Measurements from ENCODE around the gene LRRC75A.

Gene LRRC75A

GRCh38 chr17:16479264-16479663 is 12.7 kb downstream of the LRRC75A start:
- Histone ChIP-seq H3K9ac (ENCODE audit: low read depth, low read length) (no peak overlapping the region), H3K9me3 (ENCODE audit: insufficient read depth, low read depth, low read length) (no peaks in the 10 kb centered on the region), H3K4me1 (ENCODE audit: insufficient read depth, low read length) (peaks cover 5% of the 10 kb centered on the region), H3K4me3 (ENCODE audit: low read length) (no peak overlapping the region), H3K27ac (ENCODE audit: low read depth, low read length) (no peak overlapping the region), H3K36me3 (ENCODE audit: insufficient read depth, low read length) (no peaks in the 10 kb centered on the region), H3K27me3 (ENCODE audit: insufficient read depth, low read length) (no peaks in the 10 kb centered on the region)
- 93% methylated on average over 2 of the region's 2 CpGs for WGBS

GRCh38 chr17:16478649-16479048 is 13.3 kb downstream of the LRRC75A start:
- Histone ChIP-seq H3K9ac (ENCODE audit: low read depth, low read length) (no peak overlapping the region), H3K4me3 (ENCODE audit: low read length) (no peak overlapping the region), H3K9me3 (ENCODE audit: insufficient read depth, low read depth, low read length) (no peaks in the 10 kb centered on the region), H3K27ac (ENCODE audit: low read depth, low read length) (no peak overlapping the region), H3K4me1 (ENCODE audit: insufficient read depth, low read length) (peaks cover 5% of the 10 kb centered on the region; the same call in 1 of the 2 replicates), H3K27me3 (ENCODE audit: insufficient read depth, low read length) (no peaks in the 10 kb centered on the region), H3K36me3 (ENCODE audit: insufficient read depth, low read length) (no peaks in the 10 kb centered on the region)
- WGBS: 93% methylated on average over 6 of the region's 6 CpGs

- H3K36me3 ChIP-seq (ENCODE audit: insufficient read depth, low read length): no peaks in the 10 kb centered on the region
- H3K4me3 ChIP-seq (ENCODE audit: low read length): no peak overlapping the region
- peak overlapping the region; percentile 59; the same call in 1 of the 2 replicates for H3K27ac ChIP-seq (ENCODE audit: low read depth, low read length)
- no peaks in the 10 kb centered on the region for H3K9me3 ChIP-seq (ENCODE audit: insufficient read depth, low read depth, low read length)
- H3K27me3 ChIP-seq (ENCODE audit: insufficient read depth, low read length): no peaks in the 10 kb centered on the region
- H3K4me1 ChIP-seq (ENCODE audit: insufficient read depth, low read length): peaks cover 4% of the 10 kb centered on the region; the same call in 1 of the 2 replicates
- no peak overlapping the region for H3K9ac ChIP-seq (ENCODE audit: low read depth, low read length)
- 65% methylated on average over 8 of the region's 8 CpGs for WGBS
These were observed 14.3 kb downstream of the LRRC75A start for GRCh38 chr17:16477666-16478065.

GRCh38 chr17:16477255-16477654 is 14.7 kb downstream of the LRRC75A start:
- Histone ChIP-seq H3K9ac (ENCODE audit: low read depth, low read length) (no peak overlapping the region), H3K4me1 (ENCODE audit: insufficient read depth, low read length) (peaks cover 8% of the 10 kb centered on the region; the same call in 1 of the 2 replicates), H3K27me3 (ENCODE audit: insufficient read depth, low read length) (no peaks in the 10 kb centered on the region), H3K36me3 (ENCODE audit: insufficient read depth, low read length) (no peaks in the 10 kb centered on the region), H3K9me3 (ENCODE audit: insufficient read depth, low read depth, low read length) (no peaks in the 10 kb centered on the region), H3K4me3 (ENCODE audit: low read length) (no peak overlapping the region), H3K27ac (ENCODE audit: low read depth, low read length) (peak overlapping the region; percentile 59; the same call in 1 of the 2 replicates)
- WGBS: 61% methylated on average over 5 of the region's 5 CpGs

- H3K27me3 ChIP-seq (ENCODE audit: insufficient read depth, low read length): no peaks in the 10 kb centered on the region
- no peak overlapping the region for H3K4me3 ChIP-seq (ENCODE audit: low read length)
- no peaks in the 10 kb centered on the region for H3K9me3 ChIP-seq (ENCODE audit: insufficient read depth, low read depth, low read length)
- H3K36me3 ChIP-seq (ENCODE audit: insufficient read depth, low read length): no peaks in the 10 kb centered on the region
- H3K4me1 ChIP-seq (ENCODE audit: insufficient read depth, low read length): peaks cover 10% of the 10 kb centered on the region
- WGBS: 90% methylated on average over 4 of the region's 4 CpGs
- H3K9ac ChIP-seq (ENCODE audit: low read depth, low read length): no peak overlapping the region
- H3K27ac ChIP-seq (ENCODE audit: low read depth, low read length): no peak overlapping the region
These were observed 16.8 kb downstream of the LRRC75A start for GRCh38 chr17:16475179-16475704.

GRCh38 chr17:16474012-16474725 is 17.8 kb downstream of the LRRC75A start:
- WGBS: 90% methylated on average over 13 of the region's 13 CpGs
- H3K27ac ChIP-seq (ENCODE audit: low read depth, low read length): 0 out of 2 replicates have a peak overlapping the region, but pooled peaks have one; percentile 9

GRCh38 chr17:16473044-16474011 is 18.7 kb downstream of the LRRC75A start:
- H3K9me3 ChIP-seq (ENCODE audit: insufficient read depth, low read depth, low read length): no peaks in the 10 kb centered on the region
- H3K36me3 ChIP-seq (ENCODE audit: insufficient read depth, low read length): no peaks in the 10 kb centered on the region
- no peak overlapping the region for H3K9ac ChIP-seq (ENCODE audit: low read depth, low read length)
- 88% methylated on average over 20 of the region's 20 CpGs for WGBS
- no peaks in the 10 kb centered on the region for H3K27me3 ChIP-seq (ENCODE audit: insufficient read depth, low read length)
- no peak overlapping the region for H3K4me3 ChIP-seq (ENCODE audit: low read length)
- peaks cover 12% of the 10 kb centered on the region for H3K4me1 ChIP-seq (ENCODE audit: insufficient read depth, low read length)
- H3K27ac ChIP-seq (ENCODE audit: low read depth, low read length): no peak overlapping the region

More at GRCh38 chr17:16474012-16474725, 17.8 kb downstream of the LRRC75A start:
- Histone ChIP-seq H3K4me1 (ENCODE audit: insufficient read depth, low read length) (peaks cover 12% of the 10 kb centered on the region), H3K9me3 (ENCODE audit: insufficient read depth, low read depth, low read length) (no peaks in the 10 kb centered on the region), H3K27me3 (ENCODE audit: insufficient read depth, low read length) (no peaks in the 10 kb centered on the region), H3K36me3 (ENCODE audit: insufficient read depth, low read length) (no peaks in the 10 kb centered on the region), H3K9ac (ENCODE audit: low read depth, low read length) (no peak overlapping the region), H3K4me3 (ENCODE audit: low read length) (no peak overlapping the region)

- Histone ChIP-seq H3K4me1 (ENCODE audit: insufficient read depth, low read length) (peaks cover 12% of the 10 kb centered on the region), H3K27me3 (ENCODE audit: insufficient read depth, low read length) (no peaks in the 10 kb centered on the region), H3K9ac (ENCODE audit: low read depth, low read length) (no peak overlapping the region), H3K9me3 (ENCODE audit: insufficient read depth, low read depth, low read length) (no peaks in the 10 kb centered on the region), H3K36me3 (ENCODE audit: insufficient read depth, low read length) (no peaks in the 10 kb centered on the region), H3K4me3 (ENCODE audit: low read length) (no peak overlapping the region), H3K27ac (ENCODE audit: low read depth, low read length) (no peak overlapping the region)
- WGBS: 87% methylated on average over 6 of the region's 6 CpGs
These were observed 19.5 kb downstream of the LRRC75A start for GRCh38 chr17:16472539-16472938.

- peaks cover 12% of the 10 kb centered on the region for H3K4me1 ChIP-seq (ENCODE audit: insufficient read depth, low read length)
- H3K4me3 ChIP-seq (ENCODE audit: low read length): no peak overlapping the region
- no peak overlapping the region for H3K27ac ChIP-seq (ENCODE audit: low read depth, low read length)
- 92% methylated on average over 5 of the region's 5 CpGs for WGBS
- H3K36me3 ChIP-seq (ENCODE audit: insufficient read depth, low read length): no peaks in the 10 kb centered on the region
- no peaks in the 10 kb centered on the region for H3K9me3 ChIP-seq (ENCODE audit: insufficient read depth, low read depth, low read length)
- H3K27me3 ChIP-seq (ENCODE audit: insufficient read depth, low read length): no peaks in the 10 kb centered on the region
- H3K9ac ChIP-seq (ENCODE audit: low read depth, low read length): no peak overlapping the region
These were observed 20.7 kb downstream of the LRRC75A start for GRCh38 chr17:16471295-16471694.

GRCh38 chr17:16470265-16470664 is 21.7 kb downstream of the LRRC75A start:
- whole genome bisulfite sequencing: 83% methylated on average over 11 of the region's 11 CpGs
- H3K27me3 ChIP-seq (ENCODE audit: insufficient read depth, low read length): no peaks in the 10 kb centered on the region
- H3K4me3 ChIP-seq (ENCODE audit: low read length): no peak overlapping the region
- H3K4me1 ChIP-seq (ENCODE audit: insufficient read depth, low read length): peaks cover 12% of the 10 kb centered on the region
- H3K27ac ChIP-seq (ENCODE audit: low read depth, low read length): no peak overlapping the region
- H3K9ac ChIP-seq (ENCODE audit: low read depth, low read length): no peak overlapping the region
- no peaks in the 10 kb centered on the region for H3K36me3 ChIP-seq (ENCODE audit: insufficient read depth, low read length)
- H3K9me3 ChIP-seq (ENCODE audit: insufficient read depth, low read depth, low read length): no peaks in the 10 kb centered on the region

Data from HUES64 (cell line).